ENCODE results near the gene SNRNP35.
"Not testable (repeated sequence)": the region's sequence is repeated elsewhere in the genome, so short reads cannot be mapped to it uniquely, and the experiment has no call there.

SNRNP35 gene

GRCh38 chr12:123489580-123489979 is 31.6 kb downstream of the SNRNP35 start:
- H3K9ac ChIP-seq (ENCODE audit: low read depth, low read length): no peak overlapping the region

GRCh38 chr12:123490089-123490488 is 32.1 kb downstream of the SNRNP35 start:
- no peak overlapping the region for H3K9ac ChIP-seq (ENCODE audit: low read depth, low read length)
- no peaks in the 10 kb centered on the region; the same call in 1 of the 2 replicates for H3K36me3 ChIP-seq (ENCODE audit: insufficient read depth, low read length)
- no peaks in the 10 kb centered on the region for H3K9me3 ChIP-seq (ENCODE audit: control insufficient read depth, insufficient read depth, low read length)
- H3K4me1 ChIP-seq (ENCODE audit: insufficient read depth, low read length): no peaks in the 10 kb centered on the region; the same call in 1 of the 2 replicates

More at GRCh38 chr12:123489580-123489979, 31.6 kb downstream of the SNRNP35 start:
- Histone ChIP-seq H3K36me3 (ENCODE audit: insufficient read depth, low read length) (no peaks in the 10 kb centered on the region), H3K4me1 (ENCODE audit: insufficient read depth, low read length) (no peaks in the 10 kb centered on the region; the same call in 1 of the 2 replicates), H3K9me3 (ENCODE audit: control insufficient read depth, insufficient read depth, low read length) (no peaks in the 10 kb centered on the region)

GRCh38 chr12:123491056-123491455 is 33.1 kb downstream of the SNRNP35 start:
- Histone ChIP-seq H3K9ac (ENCODE audit: low read depth, low read length) (no peak overlapping the region), H3K9me3 (ENCODE audit: control insufficient read depth, insufficient read depth, low read length) (no peaks in the 10 kb centered on the region), H3K36me3 (ENCODE audit: insufficient read depth, low read length) (no peaks in the 10 kb centered on the region; the same call in 1 of the 2 replicates), H3K4me1 (ENCODE audit: insufficient read depth, low read length) (no peaks in the 10 kb centered on the region; the same call in 1 of the 2 replicates)

- Histone ChIP-seq H3K36me3 (ENCODE audit: insufficient read depth, low read length) (no peaks in the 10 kb centered on the region; the same call in 1 of the 2 replicates), H3K4me1 (ENCODE audit: insufficient read depth, low read length) (no peaks in the 10 kb centered on the region; the same call in 1 of the 2 replicates), H3K9me3 (ENCODE audit: control insufficient read depth, insufficient read depth, low read length) (no peaks in the 10 kb centered on the region), H3K9ac (ENCODE audit: low read depth, low read length) (no peak overlapping the region)
Observed at GRCh38 chr12:123491481-123491880, 33.5 kb downstream of the SNRNP35 start.

GRCh38 chr12:123492339-123493039 is 34.5 kb downstream of the SNRNP35 start:
- not testable (repeated sequence) for H3K9ac ChIP-seq (ENCODE audit: low read depth, low read length); H3K9me3 ChIP-seq (ENCODE audit: control insufficient read depth, insufficient read depth, low read length); H3K36me3 ChIP-seq (ENCODE audit: insufficient read depth, low read length); H3K4me1 ChIP-seq (ENCODE audit: insufficient read depth, low read length)

GRCh38 chr12:123494124-123494851 is 36.3 kb downstream of the SNRNP35 start:
- H3K9me3 ChIP-seq (ENCODE audit: control insufficient read depth, insufficient read depth, low read length): no peaks in the 10 kb centered on the region
- H3K4me1 ChIP-seq (ENCODE audit: insufficient read depth, low read length): no peaks in the 10 kb centered on the region; the same call in 1 of the 2 replicates
- no peak overlapping the region for H3K9ac ChIP-seq (ENCODE audit: low read depth, low read length)
- no peaks in the 10 kb centered on the region; the same call in none of the 2 replicates for H3K36me3 ChIP-seq (ENCODE audit: insufficient read depth, low read length)

- Histone ChIP-seq H3K36me3 (ENCODE audit: insufficient read depth, low read length) (no peaks in the 10 kb centered on the region; the same call in none of the 2 replicates), H3K9ac (ENCODE audit: low read depth, low read length) (no peak overlapping the region), H3K9me3 (ENCODE audit: control insufficient read depth, insufficient read depth, low read length) (no peaks in the 10 kb centered on the region), H3K4me1 (ENCODE audit: insufficient read depth, low read length) (no peaks in the 10 kb centered on the region; the same call in 1 of the 2 replicates)
Observed at GRCh38 chr12:123497065-123497464, 39.1 kb downstream of the SNRNP35 start.

- Histone ChIP-seq H3K9me3 (ENCODE audit: control insufficient read depth, insufficient read depth, low read length) (no peaks in the 10 kb centered on the region), H3K4me1 (ENCODE audit: insufficient read depth, low read length) (no peaks in the 10 kb centered on the region; the same call in 1 of the 2 replicates), H3K9ac (ENCODE audit: low read depth, low read length) (no peak overlapping the region), H3K36me3 (ENCODE audit: insufficient read depth, low read length) (no peaks in the 10 kb centered on the region; the same call in none of the 2 replicates)
Observed at GRCh38 chr12:123498126-123498825, 40.3 kb downstream of the SNRNP35 start.

GRCh38 chr12:123499332-123499731 is 41.4 kb downstream of the SNRNP35 start:
- Histone ChIP-seq H3K4me1 (ENCODE audit: insufficient read depth, low read length) (no peaks in the 10 kb centered on the region; the same call in 1 of the 2 replicates), H3K9ac (ENCODE audit: low read depth, low read length) (no peak overlapping the region), H3K36me3 (ENCODE audit: insufficient read depth, low read length) (no peaks in the 10 kb centered on the region; the same call in none of the 2 replicates), H3K9me3 (ENCODE audit: control insufficient read depth, insufficient read depth, low read length) (no peaks in the 10 kb centered on the region)

- no peaks in the 10 kb centered on the region for H3K4me1 ChIP-seq (ENCODE audit: insufficient read depth, low read length)
- H3K9ac ChIP-seq (ENCODE audit: low read depth, low read length): no peak overlapping the region
Observed at GRCh38 chr12:123502163-123502704, 44.3 kb downstream of the SNRNP35 start.

GRCh38 chr12:123506059-123506842 is 48.3 kb downstream of the SNRNP35 start:
- H3K36me3 ChIP-seq (ENCODE audit: insufficient read depth, low read length): peaks cover 2% of the 10 kb centered on the region; the same call in 1 of the 2 replicates
- H3K9ac ChIP-seq (ENCODE audit: low read depth, low read length): no peak overlapping the region
- no peaks in the 10 kb centered on the region for H3K9me3 ChIP-seq (ENCODE audit: control insufficient read depth, insufficient read depth, low read length)
- H3K4me1 ChIP-seq (ENCODE audit: insufficient read depth, low read length): no peaks in the 10 kb centered on the region

More at GRCh38 chr12:123502163-123502704, 44.3 kb downstream of the SNRNP35 start:
- no peaks in the 10 kb centered on the region; the same call in 1 of the 2 replicates for H3K36me3 ChIP-seq (ENCODE audit: insufficient read depth, low read length)
- no peaks in the 10 kb centered on the region for H3K9me3 ChIP-seq (ENCODE audit: control insufficient read depth, insufficient read depth, low read length)

- H3K36me3 ChIP-seq (ENCODE audit: insufficient read depth, low read length): peaks cover 7% of the 10 kb centered on the region; the same call in 1 of the 2 replicates
- H3K9me3 ChIP-seq (ENCODE audit: control insufficient read depth, insufficient read depth, low read length): no peaks in the 10 kb centered on the region
- no peaks in the 10 kb centered on the region for H3K4me1 ChIP-seq (ENCODE audit: insufficient read depth, low read length)
- no peak overlapping the region for H3K9ac ChIP-seq (ENCODE audit: low read depth, low read length)
Observed at GRCh38 chr12:123506843-123507236, 48.9 kb downstream of the SNRNP35 start.

GRCh38 chr12:123512838-123513665 is 55.1 kb downstream of the SNRNP35 start:
- Histone ChIP-seq H3K4me1 (ENCODE audit: insufficient read depth, low read length) (peaks cover 7% of the 10 kb centered on the region; the same call in 1 of the 2 replicates), H3K9me3 (ENCODE audit: control insufficient read depth, insufficient read depth, low read length) (no peaks in the 10 kb centered on the region), H3K36me3 (ENCODE audit: insufficient read depth, low read length) (peaks cover 10% of the 10 kb centered on the region), H3K9ac (ENCODE audit: low read depth, low read length) (no peak overlapping the region)

All from ES-I3 (cell line).